MCF 10A (cell line): ENCODE results near the gene ZMIZ1. TPM values are rescaled to one million over a fixed set of nuclear protein-coding genes. Genes with fewer than 3 reads are reported as not detected.

Experiments used
- BruUV-seq: library from RNA; stranded (reverse); fragments of 400-500 nt; replicated peaks from 2 replicates; lab custom pipeline; 2021; lab: Mats Ljungman, UMichigan
- CTCF ChIA-PET: fragments of 300-600 bp; sonication (Branson Sonifier 250); formaldehyde crosslinking; extraction: SDS; loops from one replicate; lab custom pipeline; 2021; ENCODE audit warnings: antibody characterized with exemption, inconsistent platforms; lab: Yijun Ruan, JAX
- POLR2A ChIA-PET: fragments of 300-600, 350-650 bp; sonication (Branson Sonifier 250); formaldehyde crosslinking; extraction: SDS; loops from one replicate; lab custom pipeline; 2020; ENCODE audit warnings: antibody characterized with exemption, inconsistent platforms; lab: Yijun Ruan, JAX
- DNase-seq: peaks from one replicate; pipeline ENCODE4 v3.0.0-alpha.2; 2018; ENCODE audit not compliant: unreplicated experiment
- H3K27ac Mint-ChIP-seq: one replicate; pipeline ENCODE4 v1.8.0; 2022; ENCODE audit warnings: mild to moderate bottlenecking, low read depth, mixed read lengths; ENCODE audit not compliant: unreplicated experiment
- H3K27me3 Mint-ChIP-seq: one replicate; pipeline ENCODE4 v1.8.0; 2022; ENCODE audit warnings: mixed read lengths; ENCODE audit not compliant: insufficient read depth, unreplicated experiment
- H3K36me3 Mint-ChIP-seq: one replicate; pipeline ENCODE4 v1.8.0; 2022; ENCODE audit warnings: mild to moderate bottlenecking, moderate library complexity, mixed read lengths; ENCODE audit not compliant: insufficient read depth, unreplicated experiment
- H3K4me1 Mint-ChIP-seq: one replicate; pipeline ENCODE4 v1.8.0; 2022; ENCODE audit warnings: mixed read lengths; ENCODE audit not compliant: insufficient read depth, unreplicated experiment
- H3K4me3 Mint-ChIP-seq: one replicate; pipeline ENCODE4 v1.8.0; 2022; ENCODE audit warnings: mild to moderate bottlenecking, moderate library complexity, mixed read lengths; ENCODE audit not compliant: unreplicated experiment
- H3K9me3 Mint-ChIP-seq: one replicate; pipeline ENCODE4 v1.8.0; 2022; ENCODE audit warnings: mixed read lengths; ENCODE audit not compliant: unreplicated experiment
- CTCF ChIP-seq: fragments of 200-600 bp; IDR thresholded peaks from one replicate; pipeline ENCODE4 v1.8.0; 2022; ENCODE audit warnings: antibody characterized with exemption, mild to moderate bottlenecking; ENCODE audit not compliant: unreplicated experiment
- intact Hi-C: fragments of 100-400 bp; cut with micrococcal nuclease; formaldehyde crosslinking; loops from 2 replicates; pipeline ENCODE4 v1.14.1; 2022
- total RNA-seq: library from RNA; stranded (reverse); gene quantifications from 2 replicates; pipeline ENCODE4 v1.2.3, GENCODE V29; 2022

The ZMIZ1 gene
- total RNA-seq, 1 experiment from 2014 or later, result 15.5 TPM

DNA sequence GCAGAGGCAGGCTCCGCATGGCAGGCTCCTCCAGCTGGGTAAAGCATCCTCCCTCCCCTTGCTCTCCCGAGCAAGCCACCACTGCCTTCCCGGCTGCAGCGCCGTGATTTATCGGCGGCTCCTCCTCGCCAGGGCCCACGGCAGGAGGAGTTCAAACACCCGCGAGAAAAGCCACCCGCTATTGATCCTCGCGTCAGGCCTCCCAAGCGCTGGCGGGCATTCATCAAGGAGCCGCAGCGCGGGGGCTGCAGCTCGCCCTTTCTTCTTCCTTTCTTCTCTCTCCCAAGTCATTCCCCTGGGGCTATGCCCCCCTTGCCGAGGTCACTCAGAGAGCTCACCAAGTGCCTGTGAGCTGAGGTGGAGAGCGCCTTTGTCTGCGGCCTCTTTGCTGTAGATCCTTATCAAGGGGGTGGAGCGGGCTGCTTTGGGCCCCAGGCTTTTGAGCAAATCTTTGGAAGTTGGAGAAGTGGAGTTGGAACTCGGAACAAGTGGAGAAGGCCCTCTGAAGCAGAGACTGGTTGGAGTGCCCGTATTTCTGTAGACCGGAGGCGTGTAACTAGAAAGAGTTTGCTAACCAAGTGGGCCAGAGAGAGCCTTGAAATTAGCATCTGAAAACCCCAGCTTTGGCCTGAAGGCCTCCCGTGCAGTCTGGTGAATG lies 171.3 kb downstream of the ZMIZ1 start:
- DNase-seq, result no peak
- ChIA-PET POLR2A (no interaction called here), CTCF (interaction anchor here (1.0 to 1.5 kb wide), 2 partner anchors 20 to 45 kb away, joined by 3 to 4 read pairs; no protein-coding TSS in a partner anchor)
- Mint-ChIP-seq H3K27me3 (no peaks in the 10 kb centered on the region), H3K4me1 (peaks cover 40% of the 10 kb centered on the region), H3K36me3 (peaks cover 7% of the 10 kb centered on the region), H3K9me3 (no peaks in the 10 kb centered on the region), H3K27ac (no peak overlapping the region), H3K4me3 (no peak overlapping the region)
- BruUV-seq, result no TSS peak
- TF ChIP-seq CTCF, result no peak
- intact Hi-C loops, result no loop called here

GRCh38 chr10:79241629-79241989 lies 172.8 kb downstream of the ZMIZ1 start:
- BruUV-seq, result no TSS peak
- ChIA-PET POLR2A (interaction anchor here (0.7 kb wide), 1 partner anchor 1387 kb away, joined by 3 read pairs; no protein-coding TSS in a partner anchor), CTCF (interaction anchor here (0.6 kb wide), 1 partner anchor 1988 kb away, joined by 3 read pairs; no protein-coding TSS in a partner anchor)
- H3K27me3 Mint-ChIP-seq, result no peaks in the 10 kb centered on the region
- intact Hi-C loops, result no loop called here
- no peak for TF ChIP-seq CTCF
- no peak for DNase-seq
- H3K4me1 Mint-ChIP-seq, result peaks cover 40% of the 10 kb centered on the region
- H3K9me3 Mint-ChIP-seq, result no peaks in the 10 kb centered on the region
- peaks cover 12% of the 10 kb centered on the region for H3K36me3 Mint-ChIP-seq
- peak overlapping the region; percentile 63 for H3K4me3 Mint-ChIP-seq
- H3K27ac Mint-ChIP-seq, result no peak overlapping the region

DNA sequence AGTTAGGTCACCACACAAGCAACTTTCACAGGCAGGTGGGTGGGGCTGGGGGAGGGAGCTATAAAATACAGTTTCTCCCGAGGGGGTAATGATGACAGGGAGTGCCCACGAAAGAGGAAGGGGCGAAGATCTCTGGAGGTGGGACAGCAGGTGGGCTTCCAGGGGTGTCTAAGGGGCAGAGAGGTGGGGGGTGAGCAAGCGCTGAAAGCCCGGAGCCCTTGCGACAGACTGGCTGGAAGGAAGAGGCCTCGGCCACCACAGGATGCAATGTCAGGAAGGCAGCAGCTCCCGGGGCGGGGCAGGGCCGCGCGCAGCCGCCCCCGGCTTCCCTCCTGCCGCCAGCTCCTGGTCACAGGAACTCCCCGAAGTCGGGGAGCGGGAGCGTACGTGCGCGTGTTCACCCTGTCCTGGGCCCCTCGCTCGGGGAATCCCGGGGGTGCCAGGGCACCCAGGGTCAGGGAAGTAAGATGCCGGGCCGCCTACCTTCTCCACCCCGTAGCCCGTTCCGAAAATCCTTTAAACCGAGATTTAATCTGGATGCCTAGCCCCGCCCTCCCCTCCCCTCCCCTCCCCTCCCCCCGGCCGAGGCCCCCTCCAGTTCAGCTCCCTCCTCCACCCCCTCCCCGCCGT lies 173.3 kb downstream of the ZMIZ1 start:
- Mint-ChIP-seq H3K9me3 (no peaks in the 10 kb centered on the region), H3K27me3 (no peaks in the 10 kb centered on the region), H3K4me3 (peak overlapping the region; percentile 63), H3K4me1 (peaks cover 35% of the 10 kb centered on the region), H3K27ac (no peak overlapping the region), H3K36me3 (peaks cover 12% of the 10 kb centered on the region)
- intact Hi-C loops, result no loop called here
- BruUV-seq, result no TSS peak
- ChIA-PET CTCF (interaction anchor here (0.6 kb wide), 2 partner anchors 823 to 1988 kb away, joined by 3 read pairs; no protein-coding TSS in a partner anchor), POLR2A (interaction anchor here (0.7 kb wide), 1 partner anchor 1387 kb away, joined by 3 read pairs; no protein-coding TSS in a partner anchor)
- TF ChIP-seq CTCF, result no peak
- peak; percentile 60 for DNase-seq

- no peak for TF ChIP-seq CTCF
- Mint-ChIP-seq H3K27ac (no peak overlapping the region), H3K9me3 (no peaks in the 10 kb centered on the region), H3K27me3 (no peaks in the 10 kb centered on the region), H3K4me1 (peaks cover 29% of the 10 kb centered on the region), H3K36me3 (peaks cover 12% of the 10 kb centered on the region), H3K4me3 (peak overlapping the region; percentile 63)
- intact Hi-C loops, result no loop called here
- DNase-seq, result peak; percentile 66
- BruUV-seq, result no TSS peak
- CTCF ChIA-PET, result interaction anchor here (0.6 kb wide), 1 partner anchor 823 kb away, joined by 3 read pairs; no protein-coding TSS in a partner anchor
- POLR2A ChIA-PET, result no interaction called here
These were observed 173.9 kb downstream of the ZMIZ1 start for GRCh38 chr10:79242620-79243152.
